HepG2 (cell line): ENCODE data around the gene TF. TPM values are rescaled to one million over a fixed set of nuclear protein-coding genes. Genes with fewer than 3 reads are reported as not detected.
A peak's percentile ranks its signal among the peaks of the same experiment; 100 is the strongest.

Experiments
- ATAC-seq: fragments of 200-7000 bp; cut with Tn5 transposase; 3 replicates; pipeline ENCODE4 v1.9.1; 2020; ENCODE audit warnings: mild to moderate bottlenecking, moderate library complexity
- BruUV-seq: library from RNA; stranded (reverse); fragments of 400-500 nt; replicated peaks from 2 replicates; lab custom pipeline; 2021; lab: Mats Ljungman, UMichigan
- CTCF ChIA-PET: fragments of 300-600 bp; formaldehyde crosslinking; extraction: SDS; loops from one replicate; lab custom pipeline; 2021; ENCODE audit warnings: low total read pairs, inconsistent platforms, low intra/inter-chr PET ratio; lab: Yijun Ruan, JAX
- POLR2A ChIA-PET: fragments of 350-600 bp; sonication (Branson Sonifier 250); formaldehyde crosslinking; loops from one replicate; lab custom pipeline; 2020; ENCODE audit warnings: antibody characterized with exemption, inconsistent platforms; lab: Yijun Ruan, JAX
- DNase-seq: peaks from one replicate; pipeline ENCODE4 v3.0.0-alpha.2; 2015; ENCODE audit warnings: low spot score
- FAIRE-seq: peaks from 3 replicates; lab custom pipeline; 2011; peaks lifted over from hg19 to GRCh38; lab: Jason Lieb, UNC
- H2AFZ ChIP-seq: one replicate; pipeline ENCODE4 v1.6.1; 2011; ENCODE audit warnings: low read length, inconsistent platforms
- H3K27ac ChIP-seq: fragments of 300-600 bp; 3 replicates; pipeline ENCODE4 v1.8.0; 2011; ENCODE audit warnings: mixed run types, mild to moderate bottlenecking, mixed read lengths, low read length, inconsistent platforms; ENCODE audit not compliant: insufficient read depth; ENCODE audit errors: extremely low read length
- H3K27me3 ChIP-seq, 2 experiments: fragments of 200-600 bp in 1 of 2; 2 replicates in 1 of 2; 3 replicates in 1 of 2; pipeline versions ENCODE4 v1.6.0 to v1.8.0; 2011; ENCODE audit warnings: low read length in 2 of 2, mild to moderate bottlenecking in 2 of 2, moderate library complexity in 2 of 2, inconsistent platforms in 1 of 2; ENCODE audit not compliant: insufficient read depth in 2 of 2, control insufficient read depth in 1 of 2
- H3K36me3 ChIP-seq, 2 experiments: fragments of 200-600 bp in 1 of 2; replicated peaks in 1 of 2; 2 replicates in 1 of 2; 3 replicates in 1 of 2; pipeline versions ENCODE4 v1.5.1 to v1.8.0; 2011; ENCODE audit warnings: low read length in 2 of 2, inconsistent platforms in 1 of 2; ENCODE audit not compliant: insufficient read depth in 2 of 2, control insufficient read depth in 1 of 2
- H3K4me1 ChIP-seq: 2 replicates; pipeline ENCODE4 v1.5.1; 2012; ENCODE audit warnings: low read length, inconsistent platforms; ENCODE audit not compliant: insufficient read depth
- H3K4me2 ChIP-seq: 2 replicates; pipeline ENCODE4 v1.6.0; 2011; ENCODE audit warnings: low read depth, low read length, inconsistent platforms
- H3K4me3 ChIP-seq, 3 experiments: fragments of 200-600 bp in 1 of 3; sonication (generic), shearing (Covaris generic) in 1 of 3; replicated peaks in 1 of 3; 2 replicates each; pipeline ENCODE4 v1.5.1; 2011 to 2016; ENCODE audit warnings: low read length in 3 of 3, inconsistent platforms in 2 of 3, low read depth in 2 of 3, mild to moderate bottlenecking in 2 of 3, control low read depth in 1 of 3, mixed read lengths in 1 of 3; ENCODE audit not compliant: insufficient read depth in 1 of 3
- H3K79me2 ChIP-seq: one replicate; pipeline ENCODE4 v1.6.1; 2011; ENCODE audit warnings: low read length, inconsistent platforms; ENCODE audit not compliant: insufficient read depth
- H3K9ac ChIP-seq: 2 replicates; pipeline ENCODE4 v1.6.0; 2011; ENCODE audit warnings: mild to moderate bottlenecking, low read depth, low read length, inconsistent platforms; ENCODE audit not compliant: insufficient read depth
- H3K9me3 ChIP-seq: 2 replicates; pipeline ENCODE4 v1.5.1; 2012; ENCODE audit warnings: mild to moderate bottlenecking, low read length
- H4K20me1 ChIP-seq: 2 replicates; pipeline ENCODE4 v1.6.0; 2011; ENCODE audit warnings: inconsistent platforms, mild to moderate bottlenecking, low read length, moderate library complexity; ENCODE audit not compliant: insufficient read depth
- ATF6 ChIP-seq: sonication (generic); formaldehyde crosslinking; conservative IDR thresholded peaks from 2 replicates; pipeline ENCODE4 v1.4.0; 2020; ENCODE audit warnings: missing genetic modification reagents
- MYC ChIP-seq: sonication (generic); formaldehyde crosslinking; IDR thresholded peaks from 2 replicates; pipeline ENCODE4 v1.9.0; 2021; ENCODE audit warnings: missing genetic modification reagents, borderline replicate concordance
- NFRKB ChIP-seq: fragments of 450-650 bp; IDR thresholded peaks from 2 replicates; pipeline ENCODE4 v1.6.1; 2017
- WGBS: methylation state at CpG from one replicate; pipeline ENCODE4 v1.1.6; 2017; ENCODE audit warnings: low lambda C conversion rate; 5-methylcytosine and 5-hydroxymethylcytosine counted together
- in situ Hi-C: cut with HindIII; loops from 2 replicates; pipeline ENCODE4 v1.10.0; 2017; ENCODE audit warnings: low pct_unique_long_range_greater_than_20kb; ENCODE audit not compliant: extremely low pct_ligation_motif_present
- intact Hi-C: fragments of 100-400 bp; cut with micrococcal nuclease; formaldehyde crosslinking; loops from one replicate; pipeline ENCODE4 v1.10.0; 2022; ENCODE audit not compliant: unreplicated experiment
- polyA plus RNA-seq, 8 experiments: library from polyadenylated mRNA; depleted of rRNA in 3 of 8; stranded (reverse) in 7 of 8; unstranded in 1 of 8; fragments of >200 nt; fragmentation: Illumina TruSeq in 4 of 8; extraction: Trizol in 4 of 8; gene quantifications; 2 replicates each; pipeline versions ENCODE4 v1.2.1 to v1.2.3, GENCODE V29; 2011 to 2016; ENCODE audit warnings: low read depth in 4 of 8, missing spikeins in 1 of 8, mixed read lengths in 1 of 8; ENCODE audit not compliant: insufficient read depth in 1 of 8
- total RNA-seq, 5 experiments: library from RNA; depleted of rRNA; stranded (reverse); fragments of >200 nt; fragmentation: Illumina TruSeq; extraction: Trizol; gene quantifications; 2 replicates each; pipeline ENCODE4 v1.2.3, GENCODE V29; 2016; ENCODE audit warnings: low read depth in 1 of 5

The TF gene
- total and polyA plus RNA-seq, 2 of the 13 experiments (the other 11 are each of a cell fraction or from before 2014, with no cell fraction given): 10,074 to 11,821 TPM

- TF ChIP-seq ATF6 (CRISPR knock-in tag) (no peak), MYC (CRISPR knock-in tag) (no peak; the same call in 1 of the 2 replicates)
These were observed 13.0 kb upstream of the TF start (continued) for GRCh38 chr3:133733226-133733625.

- 0 out of 2 replicates have a peak overlapping the region, but pooled peaks have one; percentile 7 for H3K9ac ChIP-seq
- WGBS: 100% methylated on average over 1 of the region's 1 CpG
- in situ Hi-C loops (no loop called here), intact Hi-C loops (no loop called here)
- no peak for FAIRE-seq
- H3K27ac ChIP-seq: peak overlapping the region; percentile 63
- DNase-seq: no peak
- no peak for TF ChIP-seq NFRKB
- ChIA-PET CTCF (no interaction called here), POLR2A (interaction anchor here (1.3 to 6.6 kb wide), 2 partner anchors 10 to 16 kb away, joined by 7 to 271 read pairs; partner anchors contain the start of gene TF)
- peak overlapping the region; percentile 79 for H3K4me2 ChIP-seq
- H3K27me3 ChIP-seq: no peaks in the 10 kb centered on the region
- H2AFZ ChIP-seq: no peak overlapping the region
- H3K4me3 ChIP-seq: no peak overlapping the region
- no peaks in the 10 kb centered on the region for H3K9me3 ChIP-seq
- no peaks in the 10 kb centered on the region for H4K20me1 ChIP-seq
- peaks cover 3% of the 10 kb centered on the region for H3K79me2 ChIP-seq
- no TSS peak for BruUV-seq
- H3K36me3 ChIP-seq: no peaks in the 10 kb centered on the region
- peaks cover 68% of the 10 kb centered on the region for H3K4me1 ChIP-seq
- ATAC-seq: no peak
These were observed 11.9 kb upstream of the TF start for GRCh38 chr3:133734305-133734704.
